ENCODE data around the gene MASP2.
"Not testable (repeated sequence)": the region's sequence is repeated elsewhere in the genome, so short reads cannot be mapped to it uniquely, and the experiment has no call there.

MASP2 gene

GRCh38 chr1:11046625-11047365 is at the start of gene MASP2:
Gene MASP2 (minus strand): TSS chr1:11047239. CDS start chr1:11047207, 32 bp downstream.
- no peak for DNase-seq (ENCODE audit: low read depth)

GRCh38 chr1:11083784-11084183 is 36.7 kb upstream of the MASP2 start:
- not testable (repeated sequence) for DNase-seq (ENCODE audit: low read depth)

GRCh38 chr1:11080931-11081330 is 33.9 kb upstream of the MASP2 start:
- no peak for DNase-seq (ENCODE audit: low read depth)

- no peak for DNase-seq (ENCODE audit: low read depth)
These were observed 31.6 kb upstream of the MASP2 start for GRCh38 chr1:11078631-11079030.

- DNase-seq (ENCODE audit: low read depth), result not testable (repeated sequence)
These were observed 26.4 kb upstream of the MASP2 start for GRCh38 chr1:11073398-11073797.

GRCh38 chr1:11072216-11072917 is 25.3 kb upstream of the MASP2 start:
- no peak for DNase-seq (ENCODE audit: low read depth)

GRCh38 chr1:11071463-11072215 is 24.6 kb upstream of the MASP2 start:
- no peak for DNase-seq (ENCODE audit: low read depth)

GRCh38 chr1:11070876-11071275 is 23.8 kb upstream of the MASP2 start:
- no peak for DNase-seq (ENCODE audit: low read depth)

GRCh38 chr1:11068600-11069473 is 21.8 kb upstream of the MASP2 start:
- no peak for DNase-seq (ENCODE audit: low read depth)

- DNase-seq (ENCODE audit: low read depth), result no peak
These were observed 20.9 kb upstream of the MASP2 start for GRCh38 chr1:11067716-11068599.

- no peak for DNase-seq (ENCODE audit: low read depth)
These were observed 18.8 kb upstream of the MASP2 start for GRCh38 chr1:11065796-11066195.

- no peak for DNase-seq (ENCODE audit: low read depth)
These were observed 17.9 kb upstream of the MASP2 start for GRCh38 chr1:11064942-11065341.

GRCh38 chr1:11063937-11064537 is 17.0 kb upstream of the MASP2 start:
- DNase-seq (ENCODE audit: low read depth), result not testable (repeated sequence)

GRCh38 chr1:11062965-11063401 is 15.9 kb upstream of the MASP2 start:
- DNase-seq (ENCODE audit: low read depth), result no peak

- no peak for DNase-seq (ENCODE audit: low read depth)
These were observed 14.8 kb upstream of the MASP2 start for GRCh38 chr1:11061652-11062365.

GRCh38 chr1:11059968-11060830 is 13.2 kb upstream of the MASP2 start, which contains the start of gene SRM:
Gene SRM (minus strand): TSS chr1:11060018. CDS start chr1:11059943, 75 bp downstream.
- peak; percentile 75 for DNase-seq (ENCODE audit: low read depth)

GRCh38 chr1:11059155-11059967 is 12.3 kb upstream of the MASP2 start:
- no peak for DNase-seq (ENCODE audit: low read depth)
